ENCODE data around the gene GGA2. TPM values are rescaled to one million over a fixed set of nuclear protein-coding genes. Genes with fewer than 3 reads are reported as not detected.
A peak's percentile ranks its signal among the peaks of the same experiment; 100 is the strongest.

Gene GGA2
- total RNA-seq, 2 donors from 2014 or later, result 87.2 to 138 TPM

DNA sequence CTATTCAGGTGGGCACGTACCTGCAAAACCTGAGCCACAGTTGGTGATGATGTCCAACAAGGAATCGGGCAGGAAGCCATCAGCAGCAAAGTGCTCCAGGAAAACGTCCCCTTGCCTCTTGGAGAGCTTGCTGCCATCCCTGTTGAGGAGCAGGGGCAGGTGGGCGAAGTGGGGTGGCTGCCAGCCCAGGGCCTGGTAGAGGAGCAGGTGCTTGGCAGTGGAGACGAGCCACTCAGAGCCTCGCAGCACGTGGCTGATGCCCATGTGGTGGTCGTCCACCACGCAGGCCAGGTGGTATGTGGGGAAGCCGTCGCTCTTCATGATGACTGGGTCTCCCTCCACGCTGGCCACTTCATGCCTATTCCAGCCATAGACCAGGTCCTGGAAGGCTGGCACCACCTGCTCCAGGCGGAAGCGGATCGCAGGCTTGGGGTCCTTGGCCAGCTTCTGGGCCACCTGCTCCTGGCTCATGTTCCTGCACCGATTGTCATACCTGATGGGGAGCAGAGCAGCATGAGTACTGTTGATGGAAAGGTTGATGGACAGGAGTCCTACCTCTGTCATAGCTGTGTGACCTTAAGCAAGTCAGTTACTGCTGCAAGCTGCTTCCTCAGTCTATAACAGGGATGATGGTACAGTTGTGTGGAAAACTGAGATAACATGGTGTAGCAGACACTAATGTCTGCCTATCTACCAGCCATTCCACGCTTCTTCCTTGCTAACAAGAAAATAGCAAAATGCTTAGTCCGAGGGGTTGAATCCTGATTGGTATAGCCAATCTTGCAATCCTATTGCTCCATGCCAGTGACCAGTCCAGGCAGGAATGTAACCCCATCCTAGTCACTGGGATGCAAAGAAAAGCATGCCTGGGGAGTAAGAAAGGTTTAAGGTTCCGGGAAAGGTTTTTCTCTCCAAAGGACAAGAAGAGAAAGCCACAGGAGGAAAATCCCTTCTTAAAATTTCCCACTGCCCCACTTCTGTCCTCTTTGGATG lies 24.9 kb upstream of the GGA2 start:
- peaks cover 71% of the 10 kb centered on the region for H3K36me3 Mint-ChIP-seq (ENCODE audit: low read depth)
- H3K27me3 Mint-ChIP-seq, result no peaks in the 10 kb centered on the region
- H3K9me3 Mint-ChIP-seq, result no peaks in the 10 kb centered on the region
- H3K27ac Mint-ChIP-seq, result no peak overlapping the region
- H3K4me1 Mint-ChIP-seq, result no peaks in the 10 kb centered on the region
- no peak overlapping the region for H3K4me3 Mint-ChIP-seq
- ATAC-seq (replicated peaks), result no peak

GRCh38 chr16:23532448-23532847 lies 22.2 kb upstream of the GGA2 start:
- H3K27ac Mint-ChIP-seq, result no peak overlapping the region
- no peaks in the 10 kb centered on the region for H3K27me3 Mint-ChIP-seq
- no peak overlapping the region for H3K4me3 Mint-ChIP-seq
- no peaks in the 10 kb centered on the region for H3K4me1 Mint-ChIP-seq
- ATAC-seq (replicated peaks), result no peak
- H3K9me3 Mint-ChIP-seq, result no peaks in the 10 kb centered on the region
- peaks cover 77% of the 10 kb centered on the region for H3K36me3 Mint-ChIP-seq (ENCODE audit: low read depth)

DNA sequence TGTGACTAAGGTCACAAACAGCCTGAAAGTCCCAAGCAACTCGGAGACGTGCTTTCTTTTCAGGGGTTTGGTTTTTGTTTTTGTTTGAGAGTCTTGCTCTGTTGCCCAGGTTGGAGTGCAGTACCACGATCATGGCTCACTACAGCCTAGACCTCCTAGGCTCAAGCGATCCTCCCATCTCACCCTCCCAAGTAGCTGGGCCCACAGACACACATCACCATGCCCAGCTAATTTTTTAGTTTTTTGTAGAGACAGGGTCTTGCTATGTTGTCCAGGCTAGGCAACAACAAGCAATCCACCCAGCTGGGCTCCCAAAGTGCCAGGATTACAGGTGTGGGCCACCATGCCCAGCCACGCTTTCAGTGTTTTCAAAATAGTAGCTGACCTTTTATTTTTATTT lies 19.8 kb upstream of the GGA2 start:
- peaks cover 84% of the 10 kb centered on the region for H3K36me3 Mint-ChIP-seq (ENCODE audit: low read depth)
- H3K27me3 Mint-ChIP-seq, result no peaks in the 10 kb centered on the region
- H3K4me3 Mint-ChIP-seq, result no peak overlapping the region
- H3K4me1 Mint-ChIP-seq, result no peaks in the 10 kb centered on the region
- no peak for ATAC-seq (replicated peaks)
- H3K27ac Mint-ChIP-seq, result no peak overlapping the region
- H3K9me3 Mint-ChIP-seq, result no peaks in the 10 kb centered on the region

- Mint-ChIP-seq H3K36me3 (ENCODE audit: low read depth) (peaks cover 84% of the 10 kb centered on the region), H3K27me3 (no peaks in the 10 kb centered on the region)
Observed at GRCh38 chr16:23528644-23529310, 18.5 kb upstream of the GGA2 start.

DNA sequence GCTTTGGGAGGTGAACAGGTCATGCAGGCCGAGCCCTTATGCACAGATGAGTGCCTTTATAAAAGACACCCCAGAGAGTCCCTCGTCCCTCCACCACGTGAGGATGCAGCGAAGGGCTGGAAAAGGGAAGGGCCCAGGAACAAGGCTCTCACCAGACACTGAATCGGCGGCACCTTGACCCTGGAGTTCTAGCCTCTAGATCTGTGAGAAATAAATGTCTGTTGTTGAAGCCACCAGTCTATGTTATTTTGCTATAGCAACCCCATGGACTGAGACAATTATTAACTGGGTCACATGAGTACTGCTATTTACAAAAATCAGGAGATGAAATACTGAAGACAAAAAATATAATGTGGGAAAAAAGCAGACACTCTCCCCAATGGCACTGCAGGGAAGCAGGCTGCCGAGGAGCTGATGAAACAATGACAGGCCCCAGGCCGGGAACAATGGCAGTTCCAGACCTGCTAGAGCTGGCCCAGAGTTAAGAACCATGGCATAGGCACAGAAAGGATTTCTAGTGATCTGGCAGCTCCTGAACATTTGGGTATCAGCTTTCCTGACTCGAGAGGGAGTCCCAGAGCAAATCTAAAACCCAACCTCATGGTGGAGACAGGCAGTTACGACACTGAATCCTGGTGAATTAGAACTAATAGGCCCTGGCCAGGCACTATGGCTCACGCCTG lies 17.8 kb upstream of the GGA2 start:
- no peak for ATAC-seq (replicated peaks)
- Mint-ChIP-seq H3K9me3 (no peaks in the 10 kb centered on the region), H3K4me1 (no peaks in the 10 kb centered on the region), H3K27ac (no peak overlapping the region), H3K4me3 (no peak overlapping the region), H3K36me3 (ENCODE audit: low read depth) (peaks cover 84% of the 10 kb centered on the region), H3K27me3 (no peaks in the 10 kb centered on the region)

More at GRCh38 chr16:23528644-23529310, 18.5 kb upstream of the GGA2 start:
- no peak for ATAC-seq (replicated peaks)
- Mint-ChIP-seq H3K9me3 (no peaks in the 10 kb centered on the region), H3K4me3 (no peak overlapping the region), H3K27ac (no peak overlapping the region), H3K4me1 (no peaks in the 10 kb centered on the region)

DNA sequence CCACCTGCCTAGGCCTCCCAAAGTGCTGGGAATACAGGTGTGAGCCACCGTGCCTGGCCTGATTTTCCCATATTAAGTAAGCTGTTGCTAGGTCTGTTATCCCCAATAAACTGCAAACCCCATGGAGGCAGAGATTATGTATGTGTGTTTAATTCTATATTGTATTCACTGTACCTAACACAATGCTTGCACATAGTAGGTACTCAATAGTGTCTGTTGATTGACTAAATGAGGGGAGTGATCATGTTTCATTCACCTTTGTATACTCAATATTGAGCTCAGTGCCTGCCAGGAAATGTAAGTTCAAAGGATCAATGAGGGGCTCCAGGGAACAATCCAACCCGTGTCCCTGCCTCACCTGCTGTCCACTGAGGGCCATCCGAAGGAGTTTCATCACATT lies 14.6 kb upstream of the GGA2 start:
- ATAC-seq (replicated peaks), result no peak
- Mint-ChIP-seq H3K27me3 (no peaks in the 10 kb centered on the region), H3K36me3 (ENCODE audit: low read depth) (peaks cover 87% of the 10 kb centered on the region)

GRCh38 chr16:23523876-23524385 lies 13.6 kb upstream of the GGA2 start:
- Mint-ChIP-seq H3K4me3 (no peak overlapping the region), H3K4me1 (no peaks in the 10 kb centered on the region), H3K9me3 (no peaks in the 10 kb centered on the region), H3K36me3 (ENCODE audit: low read depth) (peaks cover 84% of the 10 kb centered on the region), H3K27me3 (no peaks in the 10 kb centered on the region), H3K27ac (no peak overlapping the region)
- no peak for ATAC-seq (replicated peaks)

More for the DNA sequence above, 14.6 kb upstream of the GGA2 start:
- Mint-ChIP-seq H3K9me3 (no peaks in the 10 kb centered on the region), H3K27ac (peak overlapping the region; percentile 21), H3K4me1 (no peaks in the 10 kb centered on the region), H3K4me3 (no peak overlapping the region)

DNA sequence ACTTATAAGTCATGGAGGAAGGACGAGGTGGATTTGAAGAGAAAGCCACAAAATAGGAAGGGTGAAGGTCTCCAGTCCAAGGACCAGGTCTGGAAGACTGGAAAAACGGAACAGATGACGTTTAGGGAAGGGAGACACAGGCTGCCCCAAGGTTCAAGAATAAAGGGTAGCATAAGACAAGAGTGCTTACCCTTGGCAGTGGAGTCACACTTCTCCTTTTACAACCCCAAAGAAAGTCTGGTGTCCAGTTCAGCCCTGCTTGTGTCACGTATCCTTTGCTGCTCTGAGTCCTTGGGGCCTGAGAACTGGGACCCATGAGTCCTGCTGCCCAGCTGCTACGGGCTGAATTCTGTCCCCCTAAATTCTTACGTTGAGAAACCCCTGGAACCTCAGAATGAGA lies 13.0 kb upstream of the GGA2 start:
- Mint-ChIP-seq H3K36me3 (ENCODE audit: low read depth) (peaks cover 78% of the 10 kb centered on the region), H3K27me3 (no peaks in the 10 kb centered on the region), H3K4me3 (no peak overlapping the region), H3K4me1 (no peaks in the 10 kb centered on the region), H3K9me3 (no peaks in the 10 kb centered on the region), H3K27ac (no peak overlapping the region)
- ATAC-seq (replicated peaks), result no peak

- Mint-ChIP-seq H3K4me3 (no peak overlapping the region), H3K27me3 (no peaks in the 10 kb centered on the region), H3K27ac (no peak overlapping the region), H3K4me1 (no peaks in the 10 kb centered on the region), H3K36me3 (ENCODE audit: low read depth) (peaks cover 64% of the 10 kb centered on the region), H3K9me3 (no peaks in the 10 kb centered on the region)
- ATAC-seq (replicated peaks), result no peak
Observed at GRCh38 chr16:23521965-23522364, 11.7 kb upstream of the GGA2 start.

GRCh38 chr16:23521037-23521743 lies 10.9 kb upstream of the GGA2 start:
- no peaks in the 10 kb centered on the region for H3K9me3 Mint-ChIP-seq
- H3K4me1 Mint-ChIP-seq, result peaks cover 5% of the 10 kb centered on the region
- H3K27me3 Mint-ChIP-seq, result no peaks in the 10 kb centered on the region
- ATAC-seq (replicated peaks), result no peak
- peaks cover 59% of the 10 kb centered on the region for H3K36me3 Mint-ChIP-seq (ENCODE audit: low read depth)
- H3K27ac Mint-ChIP-seq, result no peak overlapping the region
- no peak overlapping the region for H3K4me3 Mint-ChIP-seq

DNA sequence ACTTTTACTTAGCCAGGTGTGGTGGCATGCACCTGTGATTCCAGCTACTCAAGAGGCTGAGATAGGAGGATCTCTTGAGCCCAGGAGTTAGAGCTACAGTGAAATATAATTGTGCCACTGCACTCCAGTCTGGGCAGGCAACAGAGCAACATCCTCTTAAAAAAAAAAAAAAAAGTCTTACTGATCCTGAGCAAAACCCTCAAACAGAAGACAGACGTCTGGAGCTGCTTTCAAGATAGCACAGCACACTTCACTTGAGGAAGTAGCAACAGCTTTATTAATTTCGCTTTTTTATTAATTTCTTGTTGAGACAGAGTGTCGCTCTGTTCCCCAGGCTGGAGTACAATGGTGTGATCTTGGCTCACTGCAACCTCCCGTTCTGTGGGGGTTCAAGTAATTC lies 10.2 kb upstream of the GGA2 start:
- Mint-ChIP-seq H3K27me3 (no peaks in the 10 kb centered on the region), H3K4me1 (peaks cover 10% of the 10 kb centered on the region), H3K27ac (no peak overlapping the region), H3K9me3 (no peaks in the 10 kb centered on the region), H3K4me3 (no peak overlapping the region), H3K36me3 (ENCODE audit: low read depth) (peaks cover 55% of the 10 kb centered on the region)
- no peak for ATAC-seq (replicated peaks)

- peaks cover 17% of the 10 kb centered on the region for H3K4me1 Mint-ChIP-seq
- H3K9me3 Mint-ChIP-seq, result no peaks in the 10 kb centered on the region
- peaks cover 47% of the 10 kb centered on the region for H3K36me3 Mint-ChIP-seq (ENCODE audit: low read depth)
- no peak overlapping the region for H3K27ac Mint-ChIP-seq
- H3K27me3 Mint-ChIP-seq, result no peaks in the 10 kb centered on the region
- ATAC-seq (replicated peaks), result peak; percentile 38
- no peak overlapping the region for H3K4me3 Mint-ChIP-seq
Observed at GRCh38 chr16:23519282-23519681, 9.0 kb upstream of the GGA2 start.

- H3K27me3 Mint-ChIP-seq, result no peaks in the 10 kb centered on the region
- no peak for ATAC-seq (replicated peaks)
- H3K9me3 Mint-ChIP-seq, result no peaks in the 10 kb centered on the region
- peaks cover 17% of the 10 kb centered on the region for H3K4me1 Mint-ChIP-seq
- H3K4me3 Mint-ChIP-seq, result no peak overlapping the region
- H3K27ac Mint-ChIP-seq, result no peak overlapping the region
- H3K36me3 Mint-ChIP-seq (ENCODE audit: low read depth), result peaks cover 39% of the 10 kb centered on the region
Observed at GRCh38 chr16:23518435-23518891, 8.2 kb upstream of the GGA2 start.
